ENCODE data around the gene BABAM2. TPM values are rescaled to one million over a fixed set of nuclear protein-coding genes. Genes with fewer than 3 reads are reported as not detected.

BABAM2 gene
- total and polyA plus RNA-seq, 9 of the 15 experiments (the other 6 are each of a cell fraction or from before 2014, with no cell fraction given), result 10.9 to 37.4 (median 25.6) TPM

- TF ChIP-seq, protein P1, sequence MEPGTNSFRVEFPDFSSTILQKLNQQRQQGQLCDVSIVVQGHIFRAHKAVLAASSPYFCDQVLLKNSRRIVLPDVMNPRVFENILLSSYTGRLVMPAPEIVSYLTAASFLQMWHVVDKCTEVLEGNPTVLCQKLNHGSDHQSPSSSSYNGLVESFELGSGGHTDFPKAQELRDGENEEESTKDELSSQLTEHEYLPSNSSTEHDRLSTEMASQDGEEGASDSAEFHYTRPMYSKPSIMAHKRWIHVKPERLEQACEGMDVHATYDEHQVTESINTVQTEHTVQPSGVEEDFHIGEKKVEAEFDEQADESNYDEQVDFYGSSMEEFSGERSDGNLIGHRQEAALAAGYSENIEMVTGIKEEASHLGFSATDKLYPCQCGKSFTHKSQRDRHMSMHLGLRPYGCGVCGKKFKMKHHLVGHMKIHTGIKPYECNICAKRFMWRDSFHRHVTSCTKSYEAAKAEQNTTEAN (CRISPR knock-in tag; IDR thresholded peaks at IDR 0.05), result no peak
- TF ChIP-seq MAFG (tag; conservative IDR thresholded peaks at IDR 0.05) (no peak), ZNF699 (CRISPR knock-in tag; IDR thresholded peaks at IDR 0.05; ENCODE audit: insufficient replicate concordance) (no peak), E2F6 (IDR thresholded peaks at IDR 0.05; ENCODE audit: borderline replicate concordance in 1 of 2, extremely low read depth in 1 of 2, insufficient read depth in 1 of 2, insufficient read length in 1 of 2, low read depth in 1 of 2, low read length in 1 of 2, poor library complexity in 1 of 2, severe bottlenecking in 1 of 2) (peak; percentile 81 to 85), KLF13 (tag; IDR thresholded peaks at IDR 0.05; ENCODE audit: borderline replicate concordance, low read depth) (no peak), ZBTB40 (IDR thresholded peaks at IDR 0.05) (peak; percentile 35; the same call in 1 of the 2 replicates), ZBTB40 (CRISPR knock-in tag; IDR thresholded peaks at IDR 0.05) (no peak), ZNF444 (CRISPR knock-in tag; IDR thresholded peaks at IDR 0.05) (no peak; the same call in 1 of the 2 replicates), TAF15 (IDR thresholded peaks at IDR 0.05; ENCODE audit: low read depth, low read length) (no peak), ZHX1 (conservative IDR thresholded peaks at IDR 0.05; ENCODE audit: low read length) (no peak), FUS (optimal IDR thresholded peaks at IDR 0.05; ENCODE audit: low read depth, low read length) (no peak)
Observed at GRCh38 chr2:28366496-28367282, 476.2 kb downstream of the BABAM2 start (continued).
